HepG2 (cell line): ENCODE results near the gene PRR12. TPM values are rescaled to one million over a fixed set of nuclear protein-coding genes. Genes with fewer than 3 reads are reported as not detected.
A peak's percentile ranks its signal among the peaks of the same experiment; 100 is the strongest.

Source experiments
- BORCS8-MEF2B ChIP-seq: sonication (generic); formaldehyde crosslinking; IDR thresholded peaks from 2 replicates; pipeline ENCODE4 v1.8.0; 2022; ENCODE audit warnings: mild to moderate bottlenecking, missing genetic modification reagents
- CREB3 ChIP-seq: sonication (generic); formaldehyde crosslinking; IDR thresholded peaks from 2 replicates; pipeline ENCODE4 v1.5.0; 2020; ENCODE audit warnings: missing genetic modification reagents
- DBP ChIP-seq: sonication (generic); formaldehyde crosslinking; IDR thresholded peaks from 2 replicates; pipeline ENCODE4 v1.4.0; 2020; ENCODE audit warnings: missing genetic modification reagents; ENCODE audit errors: not compliant biosample characterization
- FOXA1 ChIP-seq, 2 experiments: fragments of 450-650 bp in 1 of 2; sonication (generic) in 1 of 2; formaldehyde crosslinking in 1 of 2; IDR thresholded peaks; 2 replicates each; pipeline versions ENCODE4 v1.4.0 to v1.6.1; 2016 to 2020; ENCODE audit warnings: missing genetic modification reagents in 1 of 2
- HNF4A ChIP-seq: sonication (generic); formaldehyde crosslinking; IDR thresholded peaks from 2 replicates; pipeline ENCODE4 v1.4.0; 2020; ENCODE audit warnings: missing genetic modification reagents
- JUN ChIP-seq: sonication (generic); formaldehyde crosslinking; IDR thresholded peaks from 2 replicates; pipeline ENCODE4 v1.4.0; 2020; ENCODE audit warnings: mild to moderate bottlenecking, missing genetic modification reagents
- PRMT3 ChIP-seq: sonication (generic); formaldehyde crosslinking; IDR thresholded peaks from 2 replicates; pipeline ENCODE4 v1.8.1; 2022; ENCODE audit warnings: low read depth, mild to moderate bottlenecking, moderate library complexity, missing genetic modification reagents, borderline replicate concordance
- SP140L ChIP-seq: sonication (generic); formaldehyde crosslinking; IDR thresholded peaks from 2 replicates; pipeline ENCODE4 v1.4.0; 2020; ENCODE audit warnings: missing genetic modification reagents, borderline replicate concordance
- ZBTB20 ChIP-seq: sonication (generic); formaldehyde crosslinking; IDR thresholded peaks from 2 replicates; pipeline ENCODE4 v1.8.1; 2023; ENCODE audit warnings: missing genetic modification reagents, low read depth, mild to moderate bottlenecking, borderline replicate concordance
- ZBTB7A ChIP-seq: sonication (generic); formaldehyde crosslinking; IDR thresholded peaks from 2 replicates; pipeline ENCODE4 v1.8.0; 2022; ENCODE audit warnings: mild to moderate bottlenecking, missing genetic modification reagents
- ZNF160 ChIP-seq: sonication (generic); formaldehyde crosslinking; IDR thresholded peaks from 2 replicates; pipeline ENCODE4 v1.8.0; 2022; ENCODE audit warnings: mild to moderate bottlenecking, inconsistent platforms, missing genetic modification reagents
- ZNF264 ChIP-seq: sonication (generic); formaldehyde crosslinking; IDR thresholded peaks from 2 replicates; pipeline ENCODE4 v1.4.0; 2020; ENCODE audit warnings: missing genetic modification reagents
- ZNF367 ChIP-seq: sonication (generic); formaldehyde crosslinking; IDR thresholded peaks from 2 replicates; pipeline ENCODE4 v1.4.0; 2020; ENCODE audit warnings: missing genetic modification reagents, borderline replicate concordance
- ZNF468 ChIP-seq: sonication (generic); formaldehyde crosslinking; IDR thresholded peaks from 2 replicates; pipeline ENCODE4 v1.8.0; 2022; ENCODE audit warnings: mild to moderate bottlenecking, moderate library complexity, missing genetic modification reagents
- ZNF496 ChIP-seq: sonication (generic); formaldehyde crosslinking; IDR thresholded peaks from 2 replicates; pipeline ENCODE4 v1.8.1; 2023; ENCODE audit warnings: mild to moderate bottlenecking, moderate library complexity, missing genetic modification reagents; ENCODE audit not compliant: insufficient replicate concordance
- ZNF609 ChIP-seq: sonication (generic); formaldehyde crosslinking; IDR thresholded peaks from 2 replicates; pipeline ENCODE4 v1.4.0; 2020; ENCODE audit warnings: mild to moderate bottlenecking, missing genetic modification reagents, borderline replicate concordance
- ZNF747 ChIP-seq: sonication (generic); formaldehyde crosslinking; IDR thresholded peaks from 2 replicates; pipeline ENCODE4 v1.8.1; 2023; ENCODE audit warnings: missing genetic modification reagents, mild to moderate bottlenecking, borderline replicate concordance
- ZNF782 ChIP-seq: sonication (generic); formaldehyde crosslinking; IDR thresholded peaks from 2 replicates; pipeline ENCODE4 v1.4.0; 2020; ENCODE audit warnings: missing genetic modification reagents, mild to moderate bottlenecking, borderline replicate concordance
- ZNF879 ChIP-seq: sonication (generic); formaldehyde crosslinking; IDR thresholded peaks from 2 replicates; pipeline ENCODE4 v1.8.1; 2023; ENCODE audit warnings: missing genetic modification reagents
- ZSCAN9 ChIP-seq: IDR thresholded peaks from 2 replicates; pipeline ENCODE4 v1.6.1; 2016; ENCODE audit warnings: borderline replicate concordance
- polyA plus RNA-seq, 8 experiments: library from polyadenylated mRNA; depleted of rRNA in 3 of 8; stranded (reverse) in 7 of 8; unstranded in 1 of 8; fragments of >200 nt; fragmentation: Illumina TruSeq in 4 of 8; extraction: Trizol in 4 of 8; gene quantifications; 2 replicates each; pipeline versions ENCODE4 v1.2.1 to v1.2.3, GENCODE V29; 2011 to 2016; ENCODE audit warnings: low read depth in 4 of 8, missing spikeins in 1 of 8, mixed read lengths in 1 of 8; ENCODE audit not compliant: insufficient read depth in 1 of 8
- total RNA-seq, 5 experiments: library from RNA; depleted of rRNA; stranded (reverse); fragments of >200 nt; fragmentation: Illumina TruSeq; extraction: Trizol; gene quantifications; 2 replicates each; pipeline ENCODE4 v1.2.3, GENCODE V29; 2016; ENCODE audit warnings: low read depth in 1 of 5
- TF ChIP-seq, protein P1 (sequence below): IDR thresholded peaks from 2 replicates; pipeline ENCODE4 v1.6.1; 2016

Gene PRR12
- total and polyA plus RNA-seq, 2 of the 13 experiments (the other 11 are each of a cell fraction or from before 2014, with no cell fraction given), result 0.62 to 1.5 TPM

GRCh38 chr19:49672131-49672919, 81.3 kb downstream of the PRR12 start (continued):
- TF ChIP-seq PRMT3 (CRISPR knock-in tag) (no peak), ZNF609 (CRISPR knock-in tag) (peak; percentile 52; the same call in 1 of the 2 replicates), CREB3 (CRISPR knock-in tag) (no peak), ZNF496 (CRISPR knock-in tag) (no peak), SP140L (CRISPR knock-in tag) (no peak), ZNF160 (CRISPR knock-in tag) (no peak), BORCS8-MEF2B (CRISPR knock-in tag) (peak; percentile 48; the same call in 1 of the 2 replicates), ZBTB7A (CRISPR knock-in tag) (no peak), ZNF747 (CRISPR knock-in tag) (peak; percentile 29; the same call in 1 of the 2 replicates), ZNF468 (no peak), ZNF879 (CRISPR knock-in tag) (no peak), ZBTB20 (CRISPR knock-in tag) (no peak), FOXA1 (IDR thresholded peaks at IDR 0.05) (no peak), FOXA1 (CRISPR knock-in tag; IDR thresholded peaks at IDR 0.05) (peak; percentile 6; the same call in 1 of the 2 replicates), ZNF782 (no peak), ZSCAN9 (CRISPR knock-in tag) (no peak; the same call in 1 of the 2 replicates), JUN (CRISPR knock-in tag) (no peak), ZNF264 (CRISPR knock-in tag) (peak; percentile 84), HNF4A (CRISPR knock-in tag) (peak; percentile 94), ZNF367 (CRISPR knock-in tag) (no peak), DBP (no peak)
- TF ChIP-seq, protein P1, sequence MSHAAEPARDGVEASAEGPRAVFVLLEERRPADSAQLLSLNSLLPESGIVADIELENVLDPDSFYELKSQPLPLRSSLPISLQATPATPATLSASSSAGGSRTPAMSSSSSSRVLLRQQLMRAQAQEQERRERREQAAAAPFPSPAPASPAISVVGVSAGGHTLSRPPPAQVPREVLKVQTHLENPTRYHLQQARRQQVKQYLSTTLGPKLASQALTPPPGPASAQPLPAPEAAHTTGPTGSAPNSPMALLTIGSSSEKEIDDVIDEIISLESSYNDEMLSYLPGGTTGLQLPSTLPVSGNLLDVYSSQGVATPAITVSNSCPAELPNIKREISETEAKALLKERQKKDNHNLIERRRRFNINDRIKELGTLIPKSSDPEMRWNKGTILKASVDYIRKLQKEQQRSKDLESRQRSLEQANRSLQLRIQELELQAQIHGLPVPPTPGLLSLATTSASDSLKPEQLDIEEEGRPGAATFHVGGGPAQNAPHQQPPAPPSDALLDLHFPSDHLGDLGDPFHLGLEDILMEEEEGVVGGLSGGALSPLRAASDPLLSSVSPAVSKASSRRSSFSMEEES (CRISPR knock-in tag), result 0 out of 2 replicates have a peak, but pooled peaks have one; percentile 34
